ENCODE results near the gene HPCAL1.

DNA sequence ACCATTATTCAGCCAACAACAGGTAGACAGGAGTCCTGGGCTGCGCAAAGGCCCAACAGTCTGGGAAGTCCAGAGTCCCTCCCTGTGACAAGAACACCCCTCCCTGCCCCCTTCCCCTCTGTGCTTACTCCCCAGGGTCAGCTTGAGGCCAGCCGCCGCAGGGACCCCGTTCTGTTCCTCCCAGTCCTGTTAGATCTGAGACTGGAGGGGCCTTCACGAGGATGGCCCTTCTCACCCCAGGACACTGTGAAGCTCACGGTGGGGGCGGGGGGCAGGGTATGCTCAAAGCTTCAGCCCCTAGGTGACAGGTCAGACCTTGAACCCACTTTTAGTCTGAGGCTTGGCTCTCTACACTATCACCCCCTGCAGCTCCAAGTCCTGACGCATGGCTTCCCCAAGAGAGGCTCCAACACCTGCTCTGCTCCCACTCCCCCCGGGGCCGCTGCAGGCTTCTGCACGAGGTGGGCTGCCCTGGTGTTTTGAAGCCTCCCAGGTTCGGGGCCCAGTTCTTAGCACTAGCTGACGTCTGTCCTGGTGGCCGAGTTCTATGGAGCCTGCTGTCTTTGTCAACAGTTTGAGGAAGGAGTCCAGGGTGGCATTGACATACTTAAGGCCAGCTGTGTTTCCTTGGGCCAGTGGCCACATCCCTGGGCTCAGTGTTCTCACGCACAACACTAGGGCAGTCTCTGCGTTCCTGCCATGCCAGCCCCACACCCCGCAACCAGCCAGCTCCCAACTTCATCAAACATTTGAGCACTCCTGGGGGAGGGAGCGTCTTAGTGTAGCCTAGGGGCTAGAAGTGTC lies 37.2 kb upstream of the HPCAL1 start:
- no peak for TF ChIP-seq FOXM1 (IDR thresholded peaks at IDR 0.05; ENCODE audit: low read depth, low read length)
- no peak for TF ChIP-seq POLR2A (IDR thresholded peaks at IDR 0.05; ENCODE audit: low read depth, low read length)
- TF ChIP-seq RBBP5 (conservative IDR thresholded peaks at IDR 0.05), result no peak
